ENCODE results near the gene CDH4.

Gene CDH4

DNA sequence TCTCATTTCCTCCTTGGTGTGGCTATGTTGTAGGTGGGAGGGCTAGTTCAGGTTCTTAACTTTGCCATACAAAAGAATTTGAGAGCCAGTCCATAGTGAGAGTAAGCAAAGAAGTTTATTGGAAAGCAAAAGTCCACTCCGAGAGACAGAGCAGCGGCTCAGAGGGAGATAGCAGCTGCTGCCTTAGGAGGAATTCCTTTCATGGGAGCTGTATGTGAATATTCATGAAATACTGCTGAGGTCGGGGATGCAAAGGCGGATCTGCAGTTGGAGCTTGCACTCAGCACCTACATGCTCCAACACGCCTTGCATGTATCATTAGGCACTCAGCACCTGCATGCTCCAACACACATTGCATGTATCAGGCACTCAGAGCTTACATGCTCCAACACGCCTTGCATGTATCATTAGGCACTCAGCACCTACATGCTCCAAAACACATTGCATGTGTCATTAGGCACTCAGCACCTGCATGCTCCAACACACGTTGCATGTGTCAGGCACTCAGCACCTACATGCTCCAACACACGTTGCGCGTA is 54.9 kb downstream of the CDH4 start:
- no peak for DNase-seq

DNA sequence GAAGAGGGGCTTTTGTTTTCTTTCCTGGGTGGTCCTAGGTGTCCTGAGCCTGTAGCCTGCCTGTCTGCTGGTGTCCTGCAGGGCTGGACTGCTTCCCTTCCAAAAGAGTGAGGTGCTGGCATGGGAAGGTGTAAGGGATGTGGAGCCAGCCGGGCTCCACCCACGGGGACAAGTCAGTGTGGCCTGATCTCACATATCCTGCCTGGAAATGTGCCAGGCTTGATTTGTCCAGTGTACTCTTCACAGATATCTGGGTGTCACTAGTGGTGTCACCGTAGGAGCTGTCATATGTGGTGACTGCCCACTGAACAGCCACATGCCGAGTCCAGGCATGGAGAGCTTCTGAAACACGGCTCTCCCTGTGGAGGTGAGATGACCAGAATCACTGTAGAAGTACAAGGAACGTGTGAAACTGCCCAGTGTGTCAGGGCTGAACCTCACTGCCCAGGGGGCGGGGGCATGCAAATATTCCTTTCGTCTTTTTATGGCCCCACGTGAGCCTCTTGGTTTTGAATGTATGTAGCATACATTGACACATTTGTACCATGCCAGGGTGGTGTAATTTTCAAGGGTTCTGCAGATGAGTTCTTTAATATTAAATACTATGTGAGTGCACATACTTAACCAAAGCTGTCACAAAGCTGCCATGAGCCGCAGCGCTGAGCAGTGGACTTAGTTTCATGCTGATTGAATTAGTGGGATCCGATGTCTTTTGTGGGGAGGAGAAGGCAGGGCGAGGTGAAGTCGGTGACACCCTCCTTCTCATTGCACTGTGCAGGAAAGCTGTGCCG is 55.8 kb downstream of the CDH4 start:
- no peak for DNase-seq

DNA sequence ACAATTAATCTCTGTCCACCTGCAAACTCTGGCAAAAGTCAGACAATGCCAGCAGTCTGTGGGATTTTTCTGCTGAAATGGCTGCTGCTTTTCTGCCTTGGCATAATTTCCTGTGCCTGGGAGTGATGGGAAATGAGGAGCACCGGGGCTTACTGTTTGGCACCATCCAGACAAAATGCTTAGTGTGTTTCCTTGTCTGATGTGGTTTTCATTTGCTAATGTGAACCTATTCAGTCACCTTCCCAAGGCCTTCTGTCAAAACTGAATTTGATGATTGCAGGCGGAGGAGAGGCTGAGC is 56.4 kb downstream of the CDH4 start:
- DNase-seq, result no peak

DNA sequence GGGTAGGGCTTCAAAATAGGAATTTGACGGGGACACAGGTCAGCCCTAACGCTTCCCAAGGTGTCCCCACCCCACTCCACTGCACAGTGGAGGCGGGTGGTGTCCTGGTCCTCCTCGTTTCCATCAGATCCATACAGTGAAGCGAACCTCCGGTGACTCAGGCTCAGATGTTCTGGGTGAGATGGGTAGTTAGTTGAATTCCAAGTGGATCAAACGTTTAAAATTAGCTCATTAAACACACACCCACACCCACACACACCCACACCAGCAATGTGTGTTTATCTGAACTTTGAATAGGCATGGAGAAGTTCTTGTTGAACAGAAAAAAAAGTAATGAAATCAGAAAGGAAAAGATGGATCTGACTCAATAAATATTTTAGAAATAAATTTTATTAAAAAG is 58.9 kb downstream of the CDH4 start:
- no peak for DNase-seq

DNA sequence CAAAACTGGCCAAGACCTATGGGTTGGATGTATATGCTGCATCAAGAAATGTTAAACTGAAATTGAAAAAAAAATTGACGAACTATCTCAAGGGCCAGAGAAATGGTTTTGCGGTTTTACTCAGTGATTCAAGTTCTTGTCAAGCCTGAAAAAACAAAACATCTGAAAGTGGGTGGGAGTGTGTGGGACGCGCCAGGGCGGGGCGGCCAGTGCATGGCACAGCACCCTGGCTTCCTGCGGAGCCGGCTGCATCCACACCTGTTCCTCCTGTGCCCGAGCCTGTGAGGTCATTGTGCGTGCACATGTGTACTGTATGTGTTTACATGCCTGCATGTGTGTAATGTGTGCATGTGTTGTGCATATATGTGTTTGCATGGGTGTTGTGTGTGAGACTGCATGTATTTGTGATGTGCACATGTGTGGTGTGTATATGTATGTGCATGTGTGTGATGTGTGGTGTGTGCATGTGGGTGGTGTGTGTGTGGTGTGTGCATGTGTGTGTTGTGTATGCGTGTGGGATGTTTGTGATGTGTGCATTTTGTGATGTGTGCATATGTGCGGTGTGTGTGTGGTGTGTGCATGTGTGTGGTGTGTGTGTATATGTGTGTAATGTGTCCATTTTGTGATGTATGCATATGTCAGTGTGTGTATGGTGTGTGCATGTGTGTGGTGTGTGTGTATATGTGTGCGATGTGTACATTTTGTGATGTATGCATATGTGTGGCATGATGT is 59.8 kb downstream of the CDH4 start:
- DNase-seq, result no peak

DNA sequence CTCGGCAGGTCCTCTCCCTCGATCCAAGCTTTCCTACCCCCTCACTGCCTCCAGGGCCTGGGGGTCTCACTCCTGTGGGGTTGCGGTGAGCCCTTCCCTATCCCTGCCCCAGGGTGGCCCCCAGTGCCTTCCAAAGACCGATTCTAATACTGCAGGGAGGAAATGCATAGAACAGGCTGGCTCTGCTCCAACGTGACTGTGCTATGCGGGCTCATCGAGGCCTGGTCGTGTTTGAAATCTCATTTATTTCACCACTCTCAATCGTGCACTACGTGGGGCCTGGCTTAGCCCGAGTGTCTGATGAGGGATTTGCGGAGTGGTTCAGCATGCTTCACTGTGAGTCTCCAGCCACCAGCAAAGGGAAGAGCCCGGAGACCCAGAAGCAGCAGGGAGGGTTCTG is 60.9 kb downstream of the CDH4 start:
- no peak for DNase-seq

DNA sequence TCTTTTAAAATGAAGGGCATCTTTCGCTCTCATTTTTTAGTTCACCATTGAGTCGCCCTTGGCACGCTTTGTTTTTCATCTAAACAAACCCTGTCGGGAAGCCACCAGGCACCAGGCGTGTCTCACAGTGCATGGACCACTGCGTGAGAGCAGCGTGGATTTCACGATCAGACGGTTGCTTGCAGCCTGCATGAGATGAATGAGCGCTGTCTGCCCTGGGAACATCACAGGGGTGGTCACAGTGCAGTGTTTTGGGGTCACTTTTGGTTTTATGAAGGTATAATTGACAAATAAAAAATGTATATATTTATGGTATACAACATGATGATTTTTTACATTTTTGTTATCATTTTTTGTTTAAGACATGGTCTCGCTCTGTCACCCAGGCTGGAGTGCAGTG is 61.3 kb downstream of the CDH4 start:
- no peak for DNase-seq

DNA sequence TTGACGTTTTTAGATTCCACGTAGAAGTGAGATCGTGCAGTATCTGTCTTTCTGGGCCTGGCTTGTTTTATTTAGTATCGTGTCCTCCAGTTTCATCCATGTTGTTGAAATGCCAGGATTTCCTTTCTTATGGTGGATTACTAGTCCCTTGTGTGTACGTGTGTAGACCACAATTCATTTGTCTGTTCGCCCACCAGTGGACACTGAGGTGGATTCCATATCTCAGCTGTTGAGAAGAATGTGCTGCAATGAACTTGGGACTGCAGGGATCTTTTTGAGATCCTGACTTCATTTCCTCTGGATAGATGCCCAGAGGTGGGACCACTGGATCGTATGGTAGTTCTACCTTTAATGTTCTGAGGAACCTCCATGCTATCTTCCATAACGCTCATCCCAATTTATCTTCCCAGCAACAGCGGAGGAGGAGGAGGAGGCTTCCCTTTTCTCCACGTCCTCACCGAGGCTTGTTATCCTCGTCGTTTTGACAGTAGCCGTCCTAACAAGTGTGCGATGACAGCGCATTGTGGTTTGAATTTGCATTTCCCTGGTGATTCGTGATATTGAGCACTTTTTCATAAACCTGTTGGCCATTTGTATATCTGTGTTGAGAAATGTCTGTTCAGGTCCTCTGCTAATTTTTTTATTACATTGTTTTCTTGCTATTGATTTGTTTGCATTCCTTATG is 62.4 kb downstream of the CDH4 start:
- DNase-seq, result no peak

DNA sequence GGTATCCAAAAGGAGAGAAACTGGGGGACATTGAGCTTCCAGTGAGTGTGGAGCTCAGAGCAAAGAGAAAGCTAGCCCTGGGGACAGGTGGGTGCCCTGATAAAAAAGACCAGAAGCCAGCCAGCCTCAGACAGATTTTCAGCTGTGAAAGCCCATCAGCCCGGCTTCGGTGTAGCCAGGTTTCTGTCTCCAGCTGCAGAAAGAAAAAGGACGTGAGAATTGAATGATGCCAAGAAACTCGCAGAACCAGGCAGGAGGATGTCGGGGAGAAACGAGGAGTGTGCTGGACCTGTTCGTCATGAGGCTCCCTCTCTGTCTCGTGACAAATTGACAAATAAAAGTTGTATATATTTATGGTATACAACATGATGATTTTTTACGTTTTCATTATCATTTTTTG is 63.3 kb downstream of the CDH4 start:
- DNase-seq, result no peak

DNA sequence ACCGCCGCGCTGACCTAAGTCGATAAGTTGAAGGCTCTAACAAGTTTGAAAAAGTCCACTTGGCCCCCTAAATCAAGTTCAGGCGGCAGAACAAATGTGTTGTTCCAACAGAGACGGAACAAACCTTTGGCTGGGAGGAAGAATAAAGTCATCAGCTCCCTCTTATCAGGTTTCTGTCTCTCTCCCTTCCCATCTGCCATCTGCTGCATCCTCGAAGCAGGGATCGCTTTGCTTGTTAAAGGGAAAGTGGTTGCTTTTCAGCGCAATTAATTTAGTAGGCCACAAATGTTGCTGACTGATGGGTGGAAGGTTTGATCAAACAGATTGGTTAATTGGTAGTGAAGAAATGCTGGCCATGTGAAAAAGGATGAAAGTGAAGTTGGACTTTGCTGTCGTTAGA is 64.3 kb downstream of the CDH4 start:
- no peak for DNase-seq

DNA sequence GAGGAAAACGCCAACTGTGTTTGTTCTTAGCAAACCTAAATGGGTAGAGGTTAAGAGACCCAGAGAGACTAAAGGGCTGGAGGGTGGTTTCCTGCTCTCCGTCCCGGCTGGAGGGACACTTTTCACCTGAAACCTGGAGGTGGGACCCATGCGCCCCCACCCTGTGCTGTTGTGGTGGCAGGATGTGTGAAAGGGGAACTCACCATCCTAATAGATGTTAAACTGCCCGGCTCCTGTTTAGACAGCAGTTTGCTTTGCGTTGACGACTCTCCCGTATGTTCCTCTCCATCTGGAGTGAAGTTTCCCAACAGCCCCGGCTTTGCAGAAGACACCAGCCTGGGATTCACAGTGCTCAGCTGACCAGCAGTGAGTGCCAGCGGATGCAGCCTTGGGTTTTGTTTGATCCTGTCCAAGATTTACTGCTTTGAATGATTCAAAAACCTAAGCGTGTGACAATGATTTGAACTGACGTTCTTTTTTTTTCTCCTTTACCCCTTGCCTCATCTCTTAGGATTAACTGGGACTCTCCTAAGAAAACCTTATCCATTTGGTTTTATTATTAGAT is 66.0 kb downstream of the CDH4 start:
- DNase-seq, result no peak

DNA sequence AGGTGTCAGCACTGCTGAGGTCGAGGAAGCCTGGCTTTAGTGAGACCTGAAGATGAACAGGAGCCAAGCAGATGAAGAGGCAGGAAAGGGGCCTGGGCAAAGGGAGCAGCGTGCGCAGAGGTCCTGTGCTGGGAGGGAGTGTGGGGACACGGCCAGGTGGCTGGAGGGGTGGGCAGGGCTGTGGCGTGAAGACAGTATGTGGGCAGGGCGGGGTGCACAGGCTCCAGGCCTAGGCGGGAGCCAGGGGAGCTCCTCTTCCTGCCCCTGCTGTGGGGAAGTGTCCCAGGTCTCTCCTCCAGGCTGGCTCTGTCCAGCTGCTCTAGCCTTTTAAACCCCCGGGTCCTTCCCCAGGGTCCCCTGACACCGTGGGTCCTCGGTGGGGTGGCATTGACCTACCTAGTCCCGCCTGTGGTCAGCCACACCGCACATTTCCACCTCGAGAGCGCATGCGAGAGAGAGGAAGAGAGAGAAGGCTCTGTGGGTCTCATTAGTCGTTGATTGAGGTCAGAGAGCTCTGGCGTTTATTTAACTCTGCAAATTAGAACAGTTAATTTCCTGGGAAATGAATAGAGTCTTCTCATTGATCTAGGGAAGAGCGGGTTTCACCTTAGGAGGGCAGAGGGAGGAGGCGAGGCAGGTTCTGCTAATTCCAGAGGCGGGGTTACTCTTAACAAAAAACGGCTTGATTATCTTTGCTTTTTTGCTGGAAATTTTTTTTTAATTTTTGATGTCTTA is 68.8 kb downstream of the CDH4 start:
- no peak for DNase-seq

DNA sequence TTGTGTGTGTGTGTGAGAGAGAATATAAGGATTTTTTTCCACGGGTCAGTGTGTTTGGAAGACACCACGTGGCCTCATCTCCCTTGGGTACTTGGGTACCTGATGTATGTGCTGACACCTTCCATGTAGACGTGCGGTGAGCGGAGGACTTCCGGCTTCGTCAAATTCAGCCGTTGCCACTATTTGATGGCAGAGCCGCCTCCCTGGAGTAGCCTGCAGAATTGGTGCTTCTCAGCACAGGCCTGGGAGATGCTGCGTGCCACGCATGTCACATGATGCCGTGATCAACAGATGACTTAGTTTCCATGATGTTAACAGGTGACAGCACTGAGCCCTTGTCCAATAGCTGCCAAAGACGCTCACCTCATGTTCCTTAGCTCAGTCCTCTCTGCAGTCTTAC is 69.4 kb downstream of the CDH4 start:
- DNase-seq, result no peak

DNA sequence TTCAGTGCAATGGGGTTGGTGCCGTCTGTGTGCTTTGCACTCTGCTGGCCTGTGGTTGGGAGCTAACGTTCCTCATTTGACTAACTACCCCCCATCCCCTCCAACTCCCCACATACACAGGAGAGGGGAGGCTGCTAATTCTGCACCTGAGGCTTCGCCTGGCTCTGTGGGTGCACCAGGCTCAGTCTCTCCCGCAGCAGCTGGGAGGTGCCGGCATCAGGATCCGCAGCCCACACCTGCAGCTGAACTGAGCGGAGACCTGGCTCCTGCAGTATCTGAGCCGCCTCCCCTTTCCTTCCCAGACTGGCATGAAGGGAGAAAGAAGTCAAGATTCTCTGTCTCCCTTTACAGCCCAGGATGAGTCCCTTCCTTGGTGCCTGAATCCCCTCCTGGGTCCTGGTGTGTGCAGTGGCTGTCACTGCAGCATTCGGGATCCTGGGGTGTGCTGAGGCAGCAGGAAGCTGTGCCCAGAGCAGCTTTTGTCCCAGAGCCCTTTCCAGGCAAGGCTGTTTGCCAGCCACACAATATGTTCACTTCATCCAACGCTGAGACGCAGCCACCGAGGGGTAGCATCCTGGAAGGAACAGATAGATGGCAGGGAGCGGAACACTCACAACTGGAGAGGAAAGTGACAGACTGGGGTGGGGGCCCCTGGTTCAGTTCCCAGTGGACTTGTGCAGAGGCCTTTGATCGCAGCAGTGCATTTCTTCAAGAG is 70.2 kb downstream of the CDH4 start:
- no peak for DNase-seq

DNA sequence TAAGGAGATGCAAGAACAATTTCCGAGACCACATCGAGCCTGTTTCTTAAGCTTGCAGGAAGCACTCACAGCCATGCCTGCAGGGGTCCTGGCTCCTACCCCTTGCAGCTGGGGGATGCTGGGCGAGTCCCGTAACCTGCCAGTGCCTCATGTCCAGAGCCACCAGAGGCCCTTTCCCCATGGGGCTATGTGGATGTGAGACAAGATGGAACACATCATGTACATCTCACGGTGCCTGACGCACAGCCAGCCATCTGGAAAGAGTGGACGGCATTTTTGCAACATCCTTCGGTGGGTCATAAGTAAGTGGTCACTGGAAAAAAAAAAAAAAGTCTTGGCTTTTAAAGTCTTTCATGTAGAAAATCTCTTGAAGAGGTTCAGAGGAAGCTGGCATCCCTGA is 72.8 kb downstream of the CDH4 start:
- DNase-seq, result no peak

DNA sequence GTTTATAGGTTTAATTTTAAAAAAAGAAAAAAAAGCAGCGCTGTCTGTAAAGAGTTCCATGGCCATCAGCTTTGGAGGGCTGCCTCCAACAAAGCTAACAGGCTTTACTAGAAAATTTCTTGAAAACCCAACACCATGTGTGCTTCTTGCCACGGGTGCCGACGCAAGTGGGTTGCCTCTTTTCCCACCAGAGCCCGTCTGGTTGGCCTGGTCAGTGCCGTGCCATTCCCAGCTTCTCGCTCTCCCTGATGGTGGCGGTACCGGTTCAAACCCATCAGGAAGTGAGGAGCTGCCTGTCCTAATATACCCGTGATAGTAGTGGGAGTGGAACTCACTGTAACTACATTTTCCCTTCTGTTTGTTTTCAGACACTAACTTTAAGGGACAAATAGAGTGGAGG is 73.7 kb downstream of the CDH4 start:
- no peak for DNase-seq

DNA sequence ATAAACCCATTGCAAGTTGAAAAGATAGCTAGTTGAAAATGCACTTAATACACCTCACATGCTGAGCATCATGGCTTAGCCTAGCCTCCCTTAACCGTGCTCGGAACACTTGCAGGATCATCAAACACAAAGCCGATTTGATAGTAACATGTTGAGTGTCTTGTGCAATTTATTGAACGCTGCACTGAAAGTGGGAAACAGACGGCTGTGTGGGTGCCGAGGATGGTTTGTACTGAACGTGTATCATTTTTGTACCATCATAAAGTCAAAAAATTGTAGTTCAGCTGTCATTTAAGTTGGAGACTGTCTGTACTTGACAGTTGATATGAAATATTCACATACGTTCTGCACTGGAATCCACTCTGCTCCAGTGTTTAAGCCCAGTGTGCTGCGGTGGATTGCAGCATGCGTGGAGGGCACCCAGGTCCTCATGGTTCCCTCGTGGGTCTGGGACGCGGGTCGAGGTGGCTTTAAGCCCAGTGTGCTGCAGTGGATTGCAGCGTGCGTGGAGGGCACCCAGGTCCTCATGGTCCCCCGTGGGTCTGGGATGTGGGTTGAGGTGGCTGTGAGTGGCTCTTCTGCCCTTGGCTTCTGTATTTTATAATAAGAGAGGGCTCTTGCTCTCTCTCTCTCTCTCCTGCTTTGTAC is 77.0 kb downstream of the CDH4 start:
- DNase-seq, result no peak

DNA sequence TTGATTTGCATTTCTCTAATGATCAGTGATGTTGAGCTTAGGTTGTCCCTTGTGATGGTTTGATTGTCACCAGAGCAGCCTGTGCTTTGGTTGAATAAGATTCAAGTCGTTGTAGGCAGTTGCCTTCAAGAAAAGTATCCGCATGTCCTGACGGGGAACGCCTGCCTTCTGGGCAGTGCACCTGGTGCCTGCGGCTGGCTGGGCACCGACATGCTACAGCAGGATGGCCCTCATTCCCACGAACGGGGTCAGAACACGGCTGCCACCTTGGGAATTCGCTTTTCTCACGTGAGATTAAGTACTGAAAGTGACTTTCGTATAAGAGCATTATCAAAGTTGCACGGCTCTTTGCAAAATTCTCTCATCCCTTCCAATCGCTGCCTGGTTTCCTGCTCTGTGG is 78.4 kb downstream of the CDH4 start:
- no peak for DNase-seq

DNA sequence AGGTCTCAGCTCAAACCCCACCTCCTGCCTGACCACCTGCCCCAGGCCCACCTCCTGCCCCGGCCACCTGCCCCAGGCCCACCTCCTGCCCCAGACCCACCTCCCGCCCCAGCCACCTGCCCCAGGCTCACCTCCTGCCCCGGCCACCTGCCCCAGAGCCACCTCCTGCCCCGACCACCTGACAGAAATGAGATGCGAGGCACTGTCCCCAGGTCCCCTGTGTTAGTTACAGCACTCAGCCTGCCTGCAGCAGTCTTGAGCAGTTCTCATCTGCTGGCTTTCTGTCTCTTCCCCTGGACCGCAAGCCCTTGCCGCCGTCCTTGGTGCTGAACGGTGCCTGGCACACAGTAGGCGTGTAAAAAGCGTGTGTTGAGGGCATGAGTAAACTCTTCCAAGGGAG is 79.5 kb downstream of the CDH4 start:
- no peak for DNase-seq

DNA sequence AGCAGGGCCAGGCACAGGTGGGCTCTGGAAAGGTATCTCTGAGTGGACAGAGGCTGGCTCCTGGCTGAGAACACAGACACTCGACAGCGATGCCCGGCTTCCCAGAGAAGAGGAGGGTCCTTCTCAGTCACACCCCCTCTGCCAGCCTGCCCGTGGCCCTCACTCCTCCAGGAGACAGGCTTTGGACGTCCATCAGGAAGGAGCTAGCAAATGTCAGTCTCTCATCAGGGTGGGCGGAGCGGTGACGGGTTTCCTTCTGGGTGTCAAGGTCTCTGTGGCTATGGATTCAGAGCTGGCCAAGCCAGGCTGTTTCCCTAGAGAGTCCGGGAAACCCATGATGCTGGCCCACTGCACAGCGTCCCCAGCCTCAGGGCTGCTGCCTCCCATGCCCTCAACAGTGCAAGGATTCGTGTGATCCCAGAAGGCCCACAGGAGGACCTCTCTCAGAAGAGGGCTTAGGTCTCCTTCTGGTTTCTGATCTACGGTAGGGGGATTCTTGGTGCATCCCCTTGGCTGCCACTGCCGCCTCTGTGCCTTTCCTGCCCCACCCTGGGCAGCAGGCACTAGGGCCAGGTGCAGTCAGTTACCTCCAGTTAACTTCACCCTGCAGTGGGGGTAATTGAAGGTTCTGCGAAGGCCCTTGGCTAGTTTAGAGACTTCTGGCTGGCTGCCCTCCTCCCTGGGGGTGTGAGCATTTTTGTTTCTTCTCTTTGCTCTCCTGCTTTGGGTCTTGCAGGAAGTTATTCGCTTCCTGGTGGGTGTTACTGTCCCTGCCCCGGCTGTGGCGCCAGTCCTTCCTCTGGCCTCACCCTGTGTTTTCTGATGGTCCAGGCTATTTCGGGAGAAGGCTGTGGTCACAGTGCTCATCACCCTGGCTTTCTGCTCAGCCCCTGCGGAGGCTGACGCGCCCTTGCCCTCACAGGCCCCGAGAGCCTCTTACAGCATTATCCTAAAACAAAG is 80.2 kb downstream of the CDH4 start:
- no peak for DNase-seq
